Esophagus (tissue), 2 donors: Measurements from ENCODE around the gene DAB2IP. TPM values are rescaled to one million over a fixed set of nuclear protein-coding genes. Genes with fewer than 3 reads are reported as not detected.
"Not testable (repeated sequence)": the region's sequence is repeated elsewhere in the genome, so short reads cannot be mapped to it uniquely, and the experiment has no call there.

Source experiments
- H3K27ac ChIP-seq, 2 donors: one replicate each; pipeline ENCODE4 v1.5.1; 2013; ENCODE audit warnings: low read depth in 2 of 2, mild to moderate bottlenecking in 2 of 2, inconsistent platforms in 1 of 2, low read length in 1 of 2, moderate library complexity in 1 of 2
- H3K27me3 ChIP-seq, 2 donors: one replicate each; pipeline ENCODE4 v1.6.1; 2013; ENCODE audit warnings: low read length in 2 of 2, control low read depth in 1 of 2, mild to moderate bottlenecking in 1 of 2; ENCODE audit not compliant: insufficient read depth in 2 of 2, control insufficient read depth in 1 of 2
- H3K36me3 ChIP-seq, 2 donors: one replicate each; pipeline ENCODE4 v1.6.1; 2013; ENCODE audit warnings: low read length in 1 of 2; ENCODE audit not compliant: control insufficient read depth in 2 of 2, insufficient read depth in 2 of 2
- H3K4me1 ChIP-seq, 2 donors: one replicate each; pipeline ENCODE4 v1.6.1; 2013; ENCODE audit warnings: low read length in 1 of 2; ENCODE audit not compliant: control insufficient read depth in 2 of 2, insufficient read depth in 2 of 2
- H3K4me3 ChIP-seq, 2 donors: one replicate each; pipeline ENCODE4 v1.5.1; 2013; ENCODE audit warnings: low read length in 2 of 2, mild to moderate bottlenecking in 2 of 2, low read depth in 1 of 2, moderate library complexity in 1 of 2
- H3K9me3 ChIP-seq, 2 donors: one replicate each; pipeline ENCODE4 v1.6.1; 2013; ENCODE audit warnings: mild to moderate bottlenecking in 2 of 2, low read depth in 1 of 2, low read length in 1 of 2, moderate library complexity in 1 of 2; ENCODE audit not compliant: control insufficient read depth in 2 of 2, insufficient read depth in 1 of 2
- WGBS, 2 donors: extraction: QIAGEN DNeasy Blood & Tissue Kit; methylation state at CpG; one replicate each; pipeline ENCODE4 v1.1.7; 2013; 5-methylcytosine and 5-hydroxymethylcytosine counted together
- polyA plus RNA-seq, 2 donors: library from polyadenylated mRNA; stranded (reverse); fragments of 200-250 nt; gene quantifications; one replicate each; pipeline ENCODE4 v1.2.3, GENCODE V29; 2013
- donor health status: healthy with polysubstance abuse.
- donor health status: Bipolar disorder and iron deficiency.

The DAB2IP gene
- polyA plus RNA-seq, 2 donors, result 16.7 to 26.4 TPM

DNA sequence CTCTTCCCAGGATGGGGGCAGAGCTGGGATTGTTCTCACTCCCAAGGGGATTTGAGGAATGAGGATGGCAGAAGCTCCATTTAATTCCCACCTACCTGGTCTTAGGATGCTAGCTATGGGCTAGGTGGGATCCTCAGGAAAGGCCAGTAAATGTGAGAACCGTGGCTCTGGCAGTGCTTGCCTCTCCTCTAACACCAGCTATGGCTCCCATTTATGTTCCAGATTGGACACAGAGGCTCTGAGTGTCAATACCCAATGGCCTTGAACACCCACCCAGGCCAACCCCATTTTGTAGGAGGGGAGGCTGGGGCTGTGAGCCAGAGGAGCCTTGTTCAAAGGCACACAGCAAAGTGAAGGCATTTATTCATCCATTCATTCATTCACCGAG lies 10.2 kb upstream of the DAB2IP start:
- WGBS, 2 donors, result 80 to 88% methylated on average over 2 of the region's 2 CpGs
- peaks cover 0 to 6% of the 10 kb centered on the region in 2 donors for H3K4me1 ChIP-seq
- H3K27me3 ChIP-seq, result no peaks in the 10 kb centered on the region
- H3K36me3 ChIP-seq, result no peaks in the 10 kb centered on the region
- no peak overlapping the region for H3K4me3 ChIP-seq
- no peak overlapping the region for H3K27ac ChIP-seq
- no peaks in the 10 kb centered on the region for H3K9me3 ChIP-seq

DNA sequence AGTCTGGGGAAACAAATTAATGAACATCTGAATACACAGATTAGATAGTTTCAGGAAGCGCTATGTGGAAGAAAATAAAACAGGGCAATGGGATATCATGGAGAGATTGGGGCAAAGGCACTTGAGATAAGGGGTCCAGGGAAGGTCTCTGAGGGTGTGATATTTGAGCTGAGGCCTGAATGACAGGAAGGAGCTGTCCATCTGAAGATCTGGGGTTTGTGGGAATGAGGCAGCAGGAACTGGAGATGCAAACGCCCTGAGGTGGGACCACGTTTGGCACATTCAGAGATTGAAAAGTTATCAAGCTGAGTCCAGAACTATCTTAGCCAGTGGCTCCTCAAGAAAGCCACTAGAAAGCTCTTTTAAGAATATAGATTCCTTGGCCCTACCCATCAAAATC lies 8.7 kb upstream of the DAB2IP start:
- no peaks in the 10 kb centered on the region for H3K36me3 ChIP-seq
- WGBS, 2 donors, result 83 to 84% methylated on average over 3 of the region's 3 CpGs
- H3K4me3 ChIP-seq, result no peak overlapping the region
- H3K27me3 ChIP-seq, result no peaks in the 10 kb centered on the region
- peaks cover 0 to under 1% of the 10 kb centered on the region in 2 donors for H3K4me1 ChIP-seq
- H3K9me3 ChIP-seq, result no peaks in the 10 kb centered on the region
- H3K27ac ChIP-seq, result no peak overlapping the region

DNA sequence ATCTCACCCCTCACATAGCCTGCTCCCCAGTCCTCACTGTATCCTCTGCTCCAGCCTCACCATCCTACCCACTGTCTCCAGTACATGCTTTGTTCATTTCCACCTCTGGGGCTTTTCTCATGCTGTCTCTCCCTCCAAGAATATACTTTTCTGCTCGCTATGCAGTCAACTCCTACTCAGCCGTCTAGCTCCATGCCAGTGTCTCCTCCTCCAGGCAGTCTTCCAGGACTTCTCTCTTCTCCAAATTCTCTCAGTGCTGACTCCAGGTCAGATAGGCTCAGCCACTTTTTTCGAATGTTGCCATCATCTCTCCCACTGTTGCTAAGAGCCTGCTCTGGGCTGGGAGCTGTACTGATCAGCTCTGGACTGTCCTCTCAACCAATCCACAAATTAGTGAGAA lies 8.0 kb upstream of the DAB2IP start:
- Histone ChIP-seq H3K27me3 (no peaks in the 10 kb centered on the region), H3K9me3 (no peaks in the 10 kb centered on the region), H3K4me1 (no peaks in the 10 kb centered on the region), H3K4me3 (no peak overlapping the region), H3K36me3 (no peaks in the 10 kb centered on the region), H3K27ac (no peak overlapping the region)
- 80 to 88% methylated on average over 3 of the region's 3 CpGs for WGBS, 2 donors

DNA sequence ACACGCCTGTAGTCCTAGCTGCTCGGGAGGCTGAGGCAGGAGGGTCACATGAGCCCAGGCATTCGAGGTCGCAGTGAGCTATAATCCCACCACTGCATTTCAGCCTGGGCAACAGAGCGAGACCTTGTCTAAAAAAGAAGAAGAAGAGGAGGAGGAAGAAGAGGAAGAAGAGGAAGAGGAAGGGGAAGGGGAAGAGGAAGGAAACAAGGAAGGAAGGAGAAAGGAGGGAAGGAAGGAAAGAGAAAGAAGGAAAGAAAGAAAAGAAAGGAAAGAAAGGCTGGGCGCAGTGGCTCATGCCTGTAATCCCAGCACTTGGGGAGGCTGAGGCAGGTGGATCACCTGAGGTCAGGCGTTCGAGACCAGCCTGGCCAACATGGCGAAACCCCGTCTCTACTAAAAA lies 7.4 kb upstream of the DAB2IP start:
- not testable (repeated sequence) for H3K27me3 ChIP-seq, H3K36me3 ChIP-seq, H3K4me3 ChIP-seq, H3K4me1 ChIP-seq, H3K9me3 ChIP-seq, H3K27ac ChIP-seq
- WGBS, 2 donors, result 86 to 90% methylated on average over 10 of the region's 10 CpGs

DNA sequence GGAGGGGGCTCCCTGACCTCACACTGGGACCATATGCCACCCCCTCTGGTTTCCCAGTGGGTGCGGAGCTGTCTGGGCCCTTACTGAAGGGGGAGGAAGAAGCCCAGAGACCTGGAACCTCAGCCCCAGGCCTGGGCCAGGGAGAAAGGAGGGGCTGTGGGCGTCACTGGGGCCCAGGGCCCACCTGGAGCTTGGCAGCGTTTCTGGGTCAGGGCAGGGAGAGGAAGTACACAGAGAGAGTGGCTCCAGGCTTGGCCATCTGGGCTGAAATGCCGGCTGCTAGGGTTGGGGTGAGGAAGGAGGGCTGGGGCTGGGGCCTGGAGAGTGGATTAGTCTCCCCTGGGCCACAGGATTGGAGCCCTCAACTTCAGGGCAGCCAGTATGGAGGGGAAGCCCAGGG lies 6.4 kb upstream of the DAB2IP start:
- no peaks in the 10 kb centered on the region for H3K36me3 ChIP-seq
- no peak overlapping the region for H3K4me3 ChIP-seq
- no peaks in the 10 kb centered on the region for H3K27me3 ChIP-seq
- H3K9me3 ChIP-seq, result no peaks in the 10 kb centered on the region
- peaks cover under 1 to 1% of the 10 kb centered on the region in 2 donors for H3K4me1 ChIP-seq
- H3K27ac ChIP-seq, result no peak overlapping the region
- 31 to 47% methylated on average over 4 of the region's 4 CpGs for WGBS, 2 donors

DNA sequence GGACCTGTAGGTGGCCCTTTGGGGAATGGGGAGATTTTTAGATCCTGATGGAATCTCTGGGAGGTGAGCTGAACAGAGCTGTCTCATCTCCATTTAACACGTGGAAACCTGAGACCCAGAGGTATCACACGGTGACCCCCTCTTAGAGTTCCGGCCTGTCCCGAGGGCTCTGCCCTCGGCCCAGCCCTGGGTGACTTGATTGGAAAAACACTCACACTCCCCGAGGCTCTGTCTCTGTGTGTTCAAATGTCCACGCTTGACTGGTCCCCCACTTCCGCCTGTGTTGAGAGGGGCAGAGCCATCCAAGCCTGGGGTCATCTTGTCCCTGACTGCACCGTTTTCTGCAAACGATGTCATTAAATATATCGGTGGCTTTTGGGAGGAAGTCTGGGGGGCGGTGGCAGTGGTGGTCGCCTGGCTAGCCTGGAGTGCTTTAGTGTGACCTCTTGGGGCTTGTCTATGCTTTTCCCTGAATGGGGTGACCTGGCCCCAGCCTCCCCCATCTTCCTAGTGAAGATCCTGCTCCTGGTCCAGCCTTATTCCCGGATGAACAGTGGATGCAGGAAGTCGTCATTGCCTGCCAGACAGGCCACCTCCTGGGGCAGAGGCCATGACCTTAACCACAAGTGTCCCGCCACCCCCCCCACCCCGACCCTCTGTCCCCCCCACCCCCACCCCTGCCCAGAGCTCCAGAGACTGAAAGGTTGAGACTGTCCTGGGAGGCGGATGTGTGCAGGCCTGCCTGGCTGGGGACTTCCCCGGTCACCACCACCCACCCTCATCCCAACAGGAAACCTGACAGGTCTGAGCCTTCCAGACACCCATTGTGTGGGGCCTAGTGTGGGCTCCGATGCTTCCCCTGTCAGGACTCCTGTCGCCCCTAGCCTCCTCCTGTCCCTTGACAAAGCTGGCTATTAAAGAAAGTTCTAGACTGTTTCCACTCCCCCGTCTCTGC lies 5.3 kb upstream of the DAB2IP start:
- Histone ChIP-seq H3K4me1 (peaks cover 3 to 6% of the 10 kb centered on the region in 2 donors), H3K9me3 (no peaks in the 10 kb centered on the region), H3K36me3 (no peaks in the 10 kb centered on the region), H3K4me3 (no peak overlapping the region), H3K27ac (no peak overlapping the region), H3K27me3 (no peaks in the 10 kb centered on the region)
- 70 to 76% methylated on average over 22 of the region's 22 CpGs for WGBS, 2 donors

DNA sequence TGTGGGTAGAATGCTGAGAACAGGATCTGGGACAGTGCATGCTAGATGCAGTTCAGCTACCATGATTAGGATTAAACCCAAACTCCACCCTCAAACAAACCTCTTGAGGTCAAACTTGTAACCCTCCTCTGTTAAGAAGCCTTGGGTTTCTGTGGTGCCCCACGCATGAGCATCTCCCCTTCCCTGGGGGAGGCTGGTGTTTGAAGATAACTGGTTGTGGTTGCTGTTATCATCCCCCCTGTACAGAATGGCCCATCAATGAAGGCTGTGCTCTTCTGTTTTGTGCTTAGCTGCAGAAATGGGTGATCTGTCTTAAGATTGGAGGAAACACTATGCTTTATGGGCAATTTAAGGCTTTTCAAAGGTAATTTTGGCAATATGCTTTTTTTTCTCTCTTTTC lies 4.4 kb upstream of the DAB2IP start:
- no peaks in the 10 kb centered on the region for H3K27me3 ChIP-seq
- no peak overlapping the region for H3K4me3 ChIP-seq
- no peak overlapping the region for H3K27ac ChIP-seq
- no peaks in the 10 kb centered on the region for H3K9me3 ChIP-seq
- H3K4me1 ChIP-seq, result peaks cover 8 to 9% of the 10 kb centered on the region in 2 donors
- WGBS, 2 donors, result 76 to 80% methylated on average over 1 of the region's 1 CpG
- no peaks in the 10 kb centered on the region for H3K36me3 ChIP-seq

DNA sequence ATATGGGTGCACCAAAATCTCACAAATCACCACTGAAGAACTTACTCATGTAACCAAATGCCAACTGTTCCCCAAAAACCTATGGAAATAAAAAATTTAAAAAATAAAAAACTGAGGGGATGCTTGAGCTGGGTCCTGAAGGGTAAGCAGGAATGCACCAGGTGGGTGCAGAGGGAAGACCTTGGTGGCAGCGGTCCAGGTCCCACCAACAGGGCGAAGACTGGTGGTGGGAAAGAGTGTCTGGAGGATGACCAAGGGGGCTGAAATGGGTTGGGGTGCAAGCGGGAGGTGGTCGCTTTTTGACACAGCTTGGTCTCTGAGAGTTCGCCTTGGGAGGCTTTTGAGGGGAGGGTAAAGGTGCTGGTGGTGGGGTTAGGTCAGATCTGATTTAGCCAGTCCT lies 3.3 kb upstream of the DAB2IP start:
- H3K4me1 ChIP-seq, result peaks cover 11 to 14% of the 10 kb centered on the region in 2 donors

DNA sequence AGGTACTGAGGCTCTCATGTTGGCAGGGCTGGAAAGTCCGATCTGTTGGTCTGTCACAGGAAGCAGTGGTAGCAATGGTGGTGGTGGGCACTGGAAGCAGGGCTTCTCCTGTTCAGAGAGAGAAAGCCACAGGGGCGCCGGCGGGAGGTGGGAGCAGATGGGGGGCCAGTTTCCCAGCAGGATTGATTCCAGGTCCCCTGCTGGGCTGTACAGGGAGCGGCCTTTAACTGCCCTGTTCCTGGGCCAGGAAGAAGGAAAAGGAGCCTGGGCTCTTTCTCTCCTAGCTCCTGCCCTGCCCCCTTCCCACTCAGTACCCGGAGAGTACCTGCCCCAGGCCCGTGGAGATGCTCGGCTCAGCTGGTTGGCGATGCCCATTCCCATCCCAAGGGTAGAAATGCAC lies 2.6 kb upstream of the DAB2IP start:
- Histone ChIP-seq H3K36me3 (no peaks in the 10 kb centered on the region), H3K27ac (no peak overlapping the region), H3K4me1 (peaks cover 11 to 15% of the 10 kb centered on the region in 2 donors), H3K27me3 (no peaks in the 10 kb centered on the region), H3K9me3 (no peaks in the 10 kb centered on the region), H3K4me3 (no peak overlapping the region)
- 82 to 90% methylated on average over 9 of the region's 9 CpGs for WGBS, 2 donors

More for the DNA sequence above, 3.3 kb upstream of the DAB2IP start:
- H3K9me3 ChIP-seq, result no peaks in the 10 kb centered on the region
- no peak overlapping the region for H3K4me3 ChIP-seq
- no peak overlapping the region for H3K27ac ChIP-seq
- H3K36me3 ChIP-seq, result no peaks in the 10 kb centered on the region
- H3K27me3 ChIP-seq, result no peaks in the 10 kb centered on the region
- 90 to 94% methylated on average over 5 of the region's 5 CpGs for WGBS, 2 donors
